Spinal cord (tissue), 4 donors: Measurements from ENCODE around the gene DLL3. TPM values are rescaled to one million over a fixed set of nuclear protein-coding genes. Genes with fewer than 3 reads are reported as not detected.

Source experiments
- polyA plus RNA-seq, 2 donors: library from polyadenylated mRNA; unstranded; fragments of 120-200 nt; gene quantifications; one replicate each; pipeline ENCODE4 v1.2.1, GENCODE V29; 2013; ENCODE audit not compliant: insufficient read length in 2 of 2
- total RNA-seq, 2 donors: library from RNA; depleted of rRNA in 1 of 2; stranded (reverse); fragments of 120-200 nt in 1 of 2; fragments of >200 nt in 1 of 2; gene quantifications; one replicate each; pipeline versions ENCODE4 v1.2.3 to v1.2.4, GENCODE V29; 2013 to 2014

DLL3 gene
- total and polyA plus RNA-seq, 4 donors, result 8.3 to 56.0 (median 31.5) TPM

Other genes starting within 250 kb of the DLL3 start
- gene IFNL2, start 230.6 kb upstream of the DLL3 start, total RNA-seq, result not detected
- gene IFNL2, start 230.6 kb upstream of the DLL3 start, polyA plus RNA-seq, result not detected
- gene IFNL1, start 202.5 kb upstream of the DLL3 start, total RNA-seq, result not detected
- gene IFNL1, start 202.5 kb upstream of the DLL3 start, polyA plus RNA-seq, result not detected
- 1 to 10 TPM; 2.2 to 5.3 TPM for gene LRFN1, start 178.1 kb upstream of the DLL3 start, total RNA-seq
- gene LRFN1, start 178.1 kb upstream of the DLL3 start, polyA plus RNA-seq, result 10 to 100 TPM; 26.0 to 26.5 TPM
- gene GMFG, start 162.9 kb upstream of the DLL3 start, total RNA-seq, result 10 to 100 TPM; 16.8 to 21.0 TPM
- gene GMFG, start 162.9 kb upstream of the DLL3 start, polyA plus RNA-seq, result 10 to 100 TPM; 12.5 to 13.2 TPM
- gene SAMD4B, start 156.5 kb upstream of the DLL3 start, total RNA-seq, result 10 to 100 TPM; 25.8 to 66.2 TPM
- 100 to 1,000 TPM; 129 to 145 TPM for gene SAMD4B, start 156.5 kb upstream of the DLL3 start, polyA plus RNA-seq
- gene PAF1, start 107.8 kb upstream of the DLL3 start, total RNA-seq, result 10 to 100 TPM; 21.2 to 47.9 TPM
- 10 to 100 TPM; 76.2 to 76.8 TPM for gene PAF1, start 107.8 kb upstream of the DLL3 start, polyA plus RNA-seq
- 10 to 100 TPM; 17.8 to 40.3 TPM for gene MED29, start 107.6 kb upstream of the DLL3 start, total RNA-seq
- 10 to 100 TPM; 74.1 to 77.7 TPM for gene MED29, start 107.6 kb upstream of the DLL3 start, polyA plus RNA-seq
- 10 to 100 TPM in 1 of 2 donors, 1 to 10 TPM in 1; 9.8 to 23.7 TPM for gene ZFP36, start 92.1 kb upstream of the DLL3 start, total RNA-seq
- 10 to 100 TPM; 20.7 to 52.8 TPM for gene ZFP36, start 92.1 kb upstream of the DLL3 start, polyA plus RNA-seq
- gene PLEKHG2, start 86.3 kb upstream of the DLL3 start, total RNA-seq, result 10 to 100 TPM; 14.2 to 36.9 TPM
- gene PLEKHG2, start 86.3 kb upstream of the DLL3 start, polyA plus RNA-seq, result 10 to 100 TPM; 37.5 to 58.2 TPM
- gene RPS16, start 63.0 kb upstream of the DLL3 start, total RNA-seq, result 100 to 1,000 TPM in 1 of 2 donors, 10 to 100 TPM in 1; 32.0 to 159 TPM
- gene RPS16, start 63.0 kb upstream of the DLL3 start, polyA plus RNA-seq, result 100 to 1,000 TPM; 826 to 921 TPM
- 10 to 100 TPM; 35.9 to 80.9 TPM for gene SUPT5H, start 53.4 kb upstream of the DLL3 start, total RNA-seq
- gene SUPT5H, start 53.4 kb upstream of the DLL3 start, polyA plus RNA-seq, result 100 to 1,000 TPM; 143 to 158 TPM
- gene TIMM50, start 18.1 kb upstream of the DLL3 start, total RNA-seq, result 10 to 100 TPM; 48.4 to 59.5 TPM
- gene TIMM50, start 18.1 kb upstream of the DLL3 start, polyA plus RNA-seq, result 100 to 1,000 TPM in 1 of 2 donors, 10 to 100 TPM in 1; 95.5 to 118 TPM
- gene SELENOV, start 16.2 kb downstream of the DLL3 start, total RNA-seq, result 1 to 10 TPM in 1 of 2 donors, not detected in 1; 1.7 TPM
- gene SELENOV, start 16.2 kb downstream of the DLL3 start, polyA plus RNA-seq, result under 1 TPM; 0.54 to 0.77 TPM
- gene EID2B, start 33.9 kb downstream of the DLL3 start, total RNA-seq, result 10 to 100 TPM; 10.5 to 15.6 TPM
- gene EID2B, start 33.9 kb downstream of the DLL3 start, polyA plus RNA-seq, result 10 to 100 TPM; 17.6 to 20.2 TPM
- 10 to 100 TPM; 15.8 to 17.1 TPM for gene EID2, start 41.2 kb downstream of the DLL3 start, total RNA-seq
- 10 to 100 TPM; 38.8 to 42.0 TPM for gene EID2, start 41.2 kb downstream of the DLL3 start, polyA plus RNA-seq
- under 1 TPM in 1 of 2 donors, not detected in 1; 0.28 TPM for gene LGALS13, start 103.6 kb downstream of the DLL3 start, total RNA-seq
- under 1 TPM in 1 of 2 donors, not detected in 1; 0.65 TPM for gene LGALS13, start 103.6 kb downstream of the DLL3 start, polyA plus RNA-seq
- not detected for gene LGALS16, start 157.0 kb downstream of the DLL3 start, total RNA-seq
- under 1 TPM; 0.69 to 0.70 TPM for gene LGALS16, start 157.0 kb downstream of the DLL3 start, polyA plus RNA-seq
- gene LGALS14, start 205.5 kb downstream of the DLL3 start, total RNA-seq, result under 1 TPM in 1 of 2 donors, not detected in 1; 0.28 TPM
- gene LGALS14, start 205.5 kb downstream of the DLL3 start, polyA plus RNA-seq, result under 1 TPM; 0.35 to 0.57 TPM
- 1 to 10 TPM; 1.2 to 8.4 TPM for gene CLC, start 239.1 kb downstream of the DLL3 start, total RNA-seq
- under 1 TPM; 0.51 to 0.82 TPM for gene CLC, start 239.1 kb downstream of the DLL3 start, polyA plus RNA-seq